Measurements from ENCODE around the gene CSF1R.

DNA sequence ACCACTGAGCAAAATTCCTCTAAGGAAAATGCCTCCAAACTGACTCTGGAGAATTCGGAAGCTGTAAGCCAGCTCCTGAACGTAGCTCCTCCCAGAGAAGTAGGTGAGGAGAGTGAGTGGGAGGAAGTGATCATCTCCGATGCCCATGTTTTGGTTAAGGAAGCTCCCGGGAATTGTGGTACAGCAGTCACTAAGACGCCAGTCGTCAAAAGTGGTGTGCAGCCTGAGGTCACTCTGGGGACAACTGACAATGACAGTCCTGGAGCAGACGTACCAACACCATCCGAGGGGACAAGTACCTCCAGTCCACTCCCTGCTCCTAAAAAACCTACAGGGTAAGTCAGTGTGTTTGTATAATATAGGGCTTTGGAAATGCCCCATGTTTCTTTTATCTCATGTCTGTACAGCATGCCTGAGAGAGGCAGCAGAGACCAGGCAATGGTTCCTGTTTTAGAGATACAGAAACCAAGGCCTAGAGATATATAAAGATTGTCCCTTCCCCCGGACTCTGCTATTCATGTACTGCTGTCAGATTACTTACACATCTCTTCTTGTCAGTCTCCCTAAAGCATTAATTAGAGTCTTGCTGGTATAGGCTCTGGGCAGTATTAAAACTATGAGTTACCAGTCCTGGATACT, 61.9 kb downstream of the CSF1R start:
- TF ChIP-seq, protein P1, sequence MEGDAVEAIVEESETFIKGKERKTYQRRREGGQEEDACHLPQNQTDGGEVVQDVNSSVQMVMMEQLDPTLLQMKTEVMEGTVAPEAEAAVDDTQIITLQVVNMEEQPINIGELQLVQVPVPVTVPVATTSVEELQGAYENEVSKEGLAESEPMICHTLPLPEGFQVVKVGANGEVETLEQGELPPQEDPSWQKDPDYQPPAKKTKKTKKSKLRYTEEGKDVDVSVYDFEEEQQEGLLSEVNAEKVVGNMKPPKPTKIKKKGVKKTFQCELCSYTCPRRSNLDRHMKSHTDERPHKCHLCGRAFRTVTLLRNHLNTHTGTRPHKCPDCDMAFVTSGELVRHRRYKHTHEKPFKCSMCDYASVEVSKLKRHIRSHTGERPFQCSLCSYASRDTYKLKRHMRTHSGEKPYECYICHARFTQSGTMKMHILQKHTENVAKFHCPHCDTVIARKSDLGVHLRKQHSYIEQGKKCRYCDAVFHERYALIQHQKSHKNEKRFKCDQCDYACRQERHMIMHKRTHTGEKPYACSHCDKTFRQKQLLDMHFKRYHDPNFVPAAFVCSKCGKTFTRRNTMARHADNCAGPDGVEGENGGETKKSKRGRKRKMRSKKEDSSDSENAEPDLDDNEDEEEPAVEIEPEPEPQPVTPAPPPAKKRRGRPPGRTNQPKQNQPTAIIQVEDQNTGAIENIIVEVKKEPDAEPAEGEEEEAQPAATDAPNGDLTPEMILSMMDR (IDR thresholded peaks at IDR 0.05), result no peak
- no peak for TF ChIP-seq POLR2AphosphoS5 (IDR thresholded peaks at IDR 0.05)
- no peak for TF ChIP-seq POLR2A (IDR thresholded peaks at IDR 0.05)

Measured in gastroesophageal sphincter (tissue), 3 donors.